ENCODE measurements around the gene B4GALT1. TPM values are rescaled to one million over a fixed set of nuclear protein-coding genes. Genes with fewer than 3 reads are reported as not detected.

The B4GALT1 gene
- total RNA-seq, 1 experiment from 2014 or later, result 31.4 TPM

- DNase-seq (ENCODE audit: low read depth, low spot score), result no peak
- H3K4me1 ChIP-seq (ENCODE audit: control insufficient read depth in 1 of 2, insufficient read depth in 2 of 2, low read length in 2 of 2), result peaks cover 0 to 4% of the 10 kb centered on the region in 2 experiments; a peak in 1 of 4 replicates
- no peak for ATAC-seq
- ChIA-PET RAD21 (ENCODE audit: low non-redundant PET in 1 of 2, low total read pairs in 2 of 2, uncharacterized antibody in 2 of 2, unreplicated experiment in 2 of 2) (no interaction called here), POLR2A (no interaction called here), CTCF (interaction anchor here (0.7 kb wide), 1 partner anchor 10 kb away, joined by 3 read pairs; no protein-coding TSS in a partner anchor)
- no peak overlapping the region for H2AFZ ChIP-seq (ENCODE audit: low read depth, low read length, poor library complexity, severe bottlenecking)
- no peaks in the 10 kb centered on the region for H3K9me2 ChIP-seq (ENCODE audit: insufficient read depth)
- no peaks in the 10 kb centered on the region for H3K9me3 ChIP-seq (ENCODE audit: control insufficient read depth in 1 of 2, insufficient read depth in 1 of 2, low read depth in 1 of 2, low read length in 2 of 2)
- no peaks in the 10 kb centered on the region for H3K27me3 ChIP-seq (ENCODE audit: insufficient read depth, low read length)
- no peak overlapping the region for H3K27ac ChIP-seq (ENCODE audit: low read depth, low read length)
- no peak overlapping the region for H3K4me2 ChIP-seq (ENCODE audit: low read length)
- no peaks in the 10 kb centered on the region for H4K20me1 ChIP-seq (ENCODE audit: insufficient read depth)
- BruUV-seq (replicated peaks), result no TSS peak
- no peak overlapping the region for H3K9ac ChIP-seq (ENCODE audit: low read length)
- no peaks in the 10 kb centered on the region for H3K36me3 ChIP-seq (ENCODE audit: control insufficient read depth in 1 of 2, insufficient read depth in 2 of 2, low read length in 2 of 2)
- intact Hi-C loops (cut with micrococcal nuclease), result no loop called here
- H3K79me2 ChIP-seq (ENCODE audit: insufficient read depth, low read length), result no peaks in the 10 kb centered on the region
- no peak for TF ChIP-seq POLR2A (IDR thresholded peaks at IDR 0.05; ENCODE audit: borderline replicate concordance, extremely low read depth, insufficient read depth, insufficient read length)
- TF ChIP-seq CBX3 (IDR thresholded peaks at IDR 0.05; ENCODE audit: low read depth), result no peak
- no peak for TF ChIP-seq POLR2AphosphoS5 (IDR thresholded peaks at IDR 0.05; ENCODE audit: low read depth, low read length)
- TF ChIP-seq EGR1 (IDR thresholded peaks at IDR 0.05; ENCODE audit: low read depth), result no peak
- no peak for TF ChIP-seq SIN3A (IDR thresholded peaks at IDR 0.05; ENCODE audit: low read depth)
- TF ChIP-seq RAD21 (IDR thresholded peaks at IDR 0.05; ENCODE audit: low read depth), result no peak
- TF ChIP-seq ZBTB33 (IDR thresholded peaks at IDR 0.05; ENCODE audit: extremely low read depth, insufficient replicate concordance, low read length), result no peak
- TF ChIP-seq FOSL1 (IDR thresholded peaks at IDR 0.05; ENCODE audit: low read depth), result no peak
- TF ChIP-seq, protein P1, sequence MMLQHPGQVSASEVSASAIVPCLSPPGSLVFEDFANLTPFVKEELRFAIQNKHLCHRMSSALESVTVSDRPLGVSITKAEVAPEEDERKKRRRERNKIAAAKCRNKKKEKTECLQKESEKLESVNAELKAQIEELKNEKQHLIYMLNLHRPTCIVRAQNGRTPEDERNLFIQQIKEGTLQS (IDR thresholded peaks at IDR 0.05), result no peak
- no peak overlapping the region for H3K4me3 ChIP-seq (replicated peaks in 1 of 2; ENCODE audit: low read depth in 1 of 2, low read length in 2 of 2)
Observed at GRCh38 chr9:33111631-33112030, 55.5 kb downstream of the B4GALT1 start.

- Histone ChIP-seq H2AFZ (ENCODE audit: low read depth, low read length, poor library complexity, severe bottlenecking) (no peak overlapping the region), H3K4me2 (ENCODE audit: low read length) (no peak overlapping the region), H3K27ac (ENCODE audit: low read depth, low read length) (no peak overlapping the region), H3K4me1 (ENCODE audit: control insufficient read depth in 1 of 2, insufficient read depth in 2 of 2, low read length in 2 of 2) (peaks cover 0 to 4% of the 10 kb centered on the region in 2 experiments; a peak in 1 of 4 replicates), H3K9ac (ENCODE audit: low read length) (no peak overlapping the region), H3K4me3 (replicated peaks in 1 of 2; ENCODE audit: low read depth in 1 of 2, low read length in 2 of 2) (no peak overlapping the region), H3K9me2 (ENCODE audit: insufficient read depth) (no peaks in the 10 kb centered on the region), H4K20me1 (ENCODE audit: insufficient read depth) (no peaks in the 10 kb centered on the region), H3K36me3 (ENCODE audit: control insufficient read depth in 1 of 2, insufficient read depth in 2 of 2, low read length in 2 of 2) (no peaks in the 10 kb centered on the region), H3K9me3 (ENCODE audit: control insufficient read depth in 1 of 2, insufficient read depth in 1 of 2, low read depth in 1 of 2, low read length in 2 of 2) (no peaks in the 10 kb centered on the region), H3K79me2 (ENCODE audit: insufficient read depth, low read length) (no peaks in the 10 kb centered on the region), H3K27me3 (ENCODE audit: insufficient read depth, low read length) (no peaks in the 10 kb centered on the region)
- ATAC-seq (no peak), DNase-seq (ENCODE audit: low read depth, low spot score) (no peak)
- RAD21 ChIA-PET (ENCODE audit: low non-redundant PET in 1 of 2, low total read pairs in 2 of 2, uncharacterized antibody in 2 of 2, unreplicated experiment in 2 of 2), result no interaction called here
- BruUV-seq (replicated peaks), result no TSS peak
- intact Hi-C loops (cut with micrococcal nuclease), result no loop called here
- CTCF ChIA-PET, result no interaction called here
- POLR2A ChIA-PET, result no interaction called here
- no peak for TF ChIP-seq POLR2A (IDR thresholded peaks at IDR 0.05; ENCODE audit: borderline replicate concordance, extremely low read depth, insufficient read depth, insufficient read length)
- TF ChIP-seq SIN3A (IDR thresholded peaks at IDR 0.05; ENCODE audit: low read depth), result no peak
- TF ChIP-seq SRF (IDR thresholded peaks at IDR 0.05; ENCODE audit: low read depth), result no peak
- no peak for TF ChIP-seq FOSL1 (IDR thresholded peaks at IDR 0.05; ENCODE audit: low read depth)
- TF ChIP-seq ZBTB33 (IDR thresholded peaks at IDR 0.05; ENCODE audit: extremely low read depth, insufficient replicate concordance, low read length), result no peak
- TF ChIP-seq POLR2AphosphoS5 (IDR thresholded peaks at IDR 0.05; ENCODE audit: low read depth, low read length), result no peak
- no peak for TF ChIP-seq EZH2phosphoT487 (IDR thresholded peaks at IDR 0.05; ENCODE audit: borderline replicate concordance)
- no peak for TF ChIP-seq ZNF274 (IDR thresholded peaks at IDR 0.05; ENCODE audit: low read depth, low read length)
- no peak for TF ChIP-seq TCF7L2 (IDR thresholded peaks at IDR 0.05; ENCODE audit: borderline replicate concordance, extremely low read depth, insufficient read depth, insufficient read length)
- no peak for TF ChIP-seq YY1 (IDR thresholded peaks at IDR 0.05; ENCODE audit: extremely low read depth, insufficient replicate concordance, low read depth, low read length)
- TF ChIP-seq, protein P2, sequence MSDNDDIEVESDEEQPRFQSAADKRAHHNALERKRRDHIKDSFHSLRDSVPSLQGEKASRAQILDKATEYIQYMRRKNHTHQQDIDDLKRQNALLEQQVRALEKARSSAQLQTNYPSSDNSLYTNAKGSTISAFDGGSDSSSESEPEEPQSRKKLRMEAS (IDR thresholded peaks at IDR 0.05), result no peak
- TF ChIP-seq ZFX (IDR thresholded peaks at IDR 0.05), result no peak
- no peak for TF ChIP-seq RAD21 (IDR thresholded peaks at IDR 0.05; ENCODE audit: low read depth)
- no peak for TF ChIP-seq SP1 (IDR thresholded peaks at IDR 0.05; ENCODE audit: low read depth)
Observed at GRCh38 chr9:33110686-33111085, 56.5 kb downstream of the B4GALT1 start.

Measured in HCT116 (cell line).